ENCODE results near the gene SPATA2.

- no peak for TF ChIP-seq CREB5 (CRISPR knock-in tag; IDR thresholded peaks at IDR 0.05; ENCODE audit: low read depth)
- TF ChIP-seq ZFP3 (CRISPR knock-in tag; IDR thresholded peaks at IDR 0.05) = no peak
- TF ChIP-seq ARNTL (CRISPR knock-in tag; IDR thresholded peaks at IDR 0.05; ENCODE audit: borderline replicate concordance, low read depth) = no peak
- TF ChIP-seq PATZ1 (CRISPR knock-in tag; IDR thresholded peaks at IDR 0.05; ENCODE audit: borderline replicate concordance) = no peak
- TF ChIP-seq POU6F1 (CRISPR knock-in tag; IDR thresholded peaks at IDR 0.05; ENCODE audit: borderline replicate concordance, low read depth) = no peak
- no peak for TF ChIP-seq ZNF565 (CRISPR knock-in tag; conservative IDR thresholded peaks at IDR 0.05; ENCODE audit: low read depth)
- TF ChIP-seq TSHZ2 (CRISPR knock-in tag; IDR thresholded peaks at IDR 0.05) = no peak
- no peak for TF ChIP-seq TOX (CRISPR knock-in tag; IDR thresholded peaks at IDR 0.05; ENCODE audit: borderline replicate concordance)
- no peak for TF ChIP-seq ZNF8 (CRISPR knock-in tag; IDR thresholded peaks at IDR 0.05)
- no peak for TF ChIP-seq OSR1 (CRISPR knock-in tag; IDR thresholded peaks at IDR 0.05)
- TF ChIP-seq TCF4 (CRISPR knock-in tag; IDR thresholded peaks at IDR 0.05; ENCODE audit: borderline replicate concordance) = no peak
- no peak for TF ChIP-seq CSRNP3 (CRISPR knock-in tag; IDR thresholded peaks at IDR 0.05)
- TF ChIP-seq SNAI2 (CRISPR knock-in tag; IDR thresholded peaks at IDR 0.05) = no peak
Observed at GRCh38 chr20:49910340-49910706, 5.0 kb downstream of the SPATA2 start.
